GM12878 (cell line): ENCODE data around the gene LINGO1. TPM values are rescaled to one million over a fixed set of nuclear protein-coding genes. Genes with fewer than 3 reads are reported as not detected.

ENCODE experiments used
- ATAC-seq: fragments of 200-7000 bp; cut with Tn5 transposase; 3 replicates; pipeline ENCODE4 v1.9.1; 2020; ENCODE audit warnings: mild to moderate bottlenecking, moderate library complexity
- BruUV-seq: library from RNA; stranded (reverse); fragments of 400-500 nt; replicated peaks from 2 replicates; lab custom pipeline; 2021; lab: Mats Ljungman, UMichigan
- CTCF ChIA-PET: fragments of 300-600 bp; sonication (Branson Sonifier 250); formaldehyde crosslinking; extraction: SDS; loops from one replicate; lab custom pipeline; 2021; ENCODE audit warnings: inconsistent platforms; lab: Yijun Ruan, JAX
- POLR2A ChIA-PET: fragments of 350-600 bp; formaldehyde crosslinking; extraction: SDS; loops from one replicate; lab custom pipeline; 2021; ENCODE audit warnings: inconsistent platforms; lab: Charles Lee
- RAD21 ChIA-PET: fragments of 300-600 bp; sonication (Branson Sonifier 250); formaldehyde crosslinking; loops from one replicate; lab custom pipeline; 2023; ENCODE audit warnings: antibody characterized with exemption; ENCODE audit not compliant: unreplicated experiment; lab: Charles Lee
- SMC1A ChIA-PET: fragments of 300-600 bp; sonication (Branson Sonifier 250); formaldehyde crosslinking; loops from one replicate; lab custom pipeline; 2023; ENCODE audit not compliant: unreplicated experiment, uncharacterized antibody; lab: Charles Lee
- DNase-seq: peaks from one replicate; pipeline ENCODE4 v3.0.0-alpha.2; 2011; ENCODE audit warnings: low read depth, low spot score
- FAIRE-seq: peaks from 3 replicates; lab custom pipeline; 2011; peaks lifted over from hg19 to GRCh38; lab: Jason Lieb, UNC
- H2AFZ ChIP-seq: 2 replicates; pipeline ENCODE4 v1.6.0; 2011; ENCODE audit warnings: low read depth, low read length, control low read depth; ENCODE audit not compliant: control insufficient read depth
- H3K27ac ChIP-seq: 2 replicates; pipeline ENCODE4 v1.5.1; 2011; ENCODE audit warnings: control low read depth; ENCODE audit not compliant: control insufficient read depth, insufficient read depth
- H3K27me3 ChIP-seq, 2 experiments: replicated peaks in 1 of 2; 2 replicates each; pipeline versions ENCODE4 v1.6.0 to v1.6.1; 2011; ENCODE audit warnings: low read length in 1 of 2; ENCODE audit not compliant: control insufficient read depth in 2 of 2, insufficient read depth in 2 of 2
- H3K36me3 ChIP-seq, 2 experiments: 2 replicates each; pipeline ENCODE4 v1.5.1; 2011; ENCODE audit warnings: low read length in 1 of 2; ENCODE audit not compliant: control insufficient read depth in 2 of 2, insufficient read depth in 2 of 2
- H3K4me1 ChIP-seq: 2 replicates; pipeline ENCODE4 v1.6.1; 2011; ENCODE audit warnings: mild to moderate bottlenecking, low read length, moderate library complexity, mixed read lengths; ENCODE audit not compliant: control insufficient read depth, insufficient read depth
- H3K4me2 ChIP-seq: 2 replicates; pipeline ENCODE4 v1.6.0; 2011; ENCODE audit warnings: control low read depth; ENCODE audit not compliant: control insufficient read depth, insufficient read depth
- H3K4me3 ChIP-seq: fragments of 200-600 bp; sonication (generic); 2 replicates; pipeline ENCODE4 v1.5.1; 2016
- H3K79me2 ChIP-seq: 2 replicates; pipeline ENCODE4 v1.6.0; 2011; ENCODE audit warnings: low read length; ENCODE audit not compliant: control insufficient read depth, insufficient read depth
- H3K9ac ChIP-seq: 2 replicates; pipeline ENCODE4 v1.8.0; 2011; ENCODE audit warnings: low read length, control low read depth, mixed read lengths; ENCODE audit not compliant: control insufficient read depth, insufficient read depth
- H3K9me3 ChIP-seq: replicated peaks from 3 replicates; pipeline ENCODE4 v1.5.1; 2011; ENCODE audit warnings: mild to moderate bottlenecking, low read length; ENCODE audit not compliant: control insufficient read depth, insufficient read depth
- H4K20me1 ChIP-seq: 2 replicates; pipeline ENCODE4 v1.6.0; 2011; ENCODE audit not compliant: control insufficient read depth, insufficient read depth
- FOXK2 ChIP-seq: fragments of 450-650 bp; IDR thresholded peaks from 2 replicates; pipeline ENCODE4 v1.6.1; 2017; ENCODE audit warnings: mild to moderate bottlenecking, moderate library complexity
- KLF5 ChIP-seq: fragments of 450-650 bp; IDR thresholded peaks from 2 replicates; pipeline ENCODE4 v1.6.1; 2014; ENCODE audit warnings: mild to moderate bottlenecking; ENCODE audit not compliant: partially characterized antibody
- PAX5 ChIP-seq: IDR thresholded peaks from 2 replicates; pipeline ENCODE4 v1.6.1; 2011; ENCODE audit warnings: low read depth, low read length, borderline replicate concordance
- SIN3A ChIP-seq: IDR thresholded peaks from 2 replicates; pipeline ENCODE4 v1.6.1; 2012; ENCODE audit warnings: low read depth, low read length, improper control_type of control experiment
- WGBS: methylation state at CpG from one replicate; pipeline ENCODE4 v1.1.6; 2016; ENCODE audit warnings: low lambda C conversion rate; ENCODE audit not compliant: insufficient replicate concordance, insufficient coverage; ENCODE audit errors: missing lambda C conversion rate; 5-methylcytosine and 5-hydroxymethylcytosine counted together
- in situ Hi-C: fragments of 300-500 bp; cut with MboI; formaldehyde crosslinking; loops from 9 replicates; pipeline ENCODE4 v1.14.3; 2018; ENCODE audit warnings: mixed read lengths
- intact Hi-C: fragments of 100-400 bp; cut with micrococcal nuclease; formaldehyde crosslinking; loops from one replicate; pipeline ENCODE4 v1.14.2; 2022; ENCODE audit not compliant: unreplicated experiment
- polyA plus RNA-seq, 11 experiments: library from polyadenylated mRNA; depleted of rRNA in 4 of 11; unstranded in 6 of 11; stranded (reverse) in 5 of 11; fragments of >200 nt; fragmentation: Nextera tagmentation in 4 of 11; fragmentation: Illumina TruSeq in 1 of 11; extraction: Ambion mirVana in 4 of 11; extraction: Trizol in 1 of 11; gene quantifications; 1 replicate in 1 of 11; 2 replicates in 10 of 11; pipeline versions ENCODE4 v1.2.1 to v1.2.3, GENCODE V29; 2011 to 2016; ENCODE audit warnings: inconsistent platforms in 2 of 11, missing spikeins in 2 of 11, low read depth in 1 of 11
- total RNA-seq, 4 experiments: library from RNA; depleted of rRNA in 3 of 4; stranded (reverse); fragments of >200 nt in 3 of 4; fragmentation: Illumina TruSeq in 1 of 4; extraction: Trizol in 1 of 4; gene quantifications; 2 replicates each; pipeline versions ENCODE4 v1.2.1 to v1.2.3, GENCODE V29; 2013 to 2021
- TF ChIP-seq, protein P1 (sequence below): fragments of 450-650 bp; formaldehyde crosslinking; IDR thresholded peaks from 2 replicates; pipeline ENCODE4 v1.5.0; 2022; ENCODE audit warnings: mild to moderate bottlenecking, missing genetic modification characterization
- TF ChIP-seq, protein P2 (sequence below): fragments of 450-650 bp; IDR thresholded peaks from 2 replicates; pipeline ENCODE4 v1.6.1; 2017; ENCODE audit warnings: mild to moderate bottlenecking, low read depth, inconsistent platforms; ENCODE audit not compliant: poor library complexity, severe bottlenecking

The LINGO1 gene
- total and polyA plus RNA-seq, 10 of the 15 experiments (the other 5 are each of a cell fraction or from before 2014, with no cell fraction given) = 0.04 to 3.9 (median 0.17) TPM; not detected in 6

DNA sequence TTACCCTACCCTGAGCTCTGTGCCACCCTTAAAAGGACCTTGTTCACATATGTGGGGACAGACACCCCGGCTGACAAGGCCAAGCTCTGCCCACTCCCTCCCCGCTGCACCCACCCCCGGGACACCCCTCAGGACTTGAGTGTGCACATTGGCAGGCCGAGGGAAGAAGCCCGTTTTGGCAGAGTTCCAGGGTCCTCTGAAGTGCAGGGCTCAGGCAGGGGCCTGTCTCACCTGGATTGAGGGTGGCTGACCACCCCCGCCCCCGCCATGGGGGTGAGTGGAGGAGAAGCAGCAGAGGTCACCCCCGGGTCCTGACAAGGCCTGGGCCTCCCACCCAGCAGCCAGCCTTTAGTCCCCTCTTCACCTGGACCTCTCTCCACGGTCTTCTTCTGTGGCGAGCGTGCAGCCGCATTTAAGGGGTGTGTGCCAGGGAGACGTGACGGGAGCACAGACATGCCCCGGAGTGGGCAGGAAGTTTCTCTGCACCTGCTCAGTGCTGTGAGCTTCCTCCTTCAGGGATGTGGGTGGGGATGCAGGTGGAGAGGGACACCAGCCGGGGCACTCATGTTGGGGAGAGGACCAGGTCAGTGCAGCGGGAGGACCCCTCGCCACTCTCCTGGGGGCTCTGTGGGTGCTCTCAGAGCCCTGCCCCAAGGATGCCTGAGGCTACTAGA, 50.7 kb downstream of the LINGO1 start (continued):
- TF ChIP-seq, protein P1, sequence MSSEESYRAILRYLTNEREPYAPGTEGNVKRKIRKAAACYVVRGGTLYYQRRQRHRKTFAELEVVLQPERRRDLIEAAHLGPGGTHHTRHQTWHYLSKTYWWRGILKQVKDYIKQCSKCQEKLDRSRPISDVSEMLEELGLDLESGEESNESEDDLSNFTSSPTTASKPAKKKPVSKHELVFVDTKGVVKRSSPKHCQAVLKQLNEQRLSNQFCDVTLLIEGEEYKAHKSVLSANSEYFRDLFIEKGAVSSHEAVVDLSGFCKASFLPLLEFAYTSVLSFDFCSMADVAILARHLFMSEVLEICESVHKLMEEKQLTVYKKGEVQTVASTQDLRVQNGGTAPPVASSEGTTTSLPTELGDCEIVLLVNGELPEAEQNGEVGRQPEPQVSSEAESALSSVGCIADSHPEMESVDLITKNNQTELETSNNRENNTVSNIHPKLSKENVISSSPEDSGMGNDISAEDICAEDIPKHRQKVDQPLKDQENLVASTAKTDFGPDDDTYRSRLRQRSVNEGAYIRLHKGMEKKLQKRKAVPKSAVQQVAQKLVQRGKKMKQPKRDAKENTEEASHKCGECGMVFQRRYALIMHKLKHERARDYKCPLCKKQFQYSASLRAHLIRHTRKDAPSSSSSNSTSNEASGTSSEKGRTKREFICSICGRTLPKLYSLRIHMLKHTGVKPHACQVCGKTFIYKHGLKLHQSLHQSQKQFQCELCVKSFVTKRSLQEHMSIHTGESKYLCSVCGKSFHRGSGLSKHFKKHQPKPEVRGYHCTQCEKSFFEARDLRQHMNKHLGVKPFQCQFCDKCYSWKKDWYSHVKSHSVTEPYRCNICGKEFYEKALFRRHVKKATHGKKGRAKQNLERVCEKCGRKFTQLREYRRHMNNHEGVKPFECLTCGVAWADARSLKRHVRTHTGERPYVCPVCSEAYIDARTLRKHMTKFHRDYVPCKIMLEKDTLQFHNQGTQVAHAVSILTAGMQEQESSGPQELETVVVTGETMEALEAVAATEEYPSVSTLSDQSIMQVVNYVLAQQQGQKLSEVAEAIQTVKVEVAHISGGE (CRISPR knock-in tag) = no peak
- TF ChIP-seq FOXK2 = no peak
- TF ChIP-seq, protein P2, sequence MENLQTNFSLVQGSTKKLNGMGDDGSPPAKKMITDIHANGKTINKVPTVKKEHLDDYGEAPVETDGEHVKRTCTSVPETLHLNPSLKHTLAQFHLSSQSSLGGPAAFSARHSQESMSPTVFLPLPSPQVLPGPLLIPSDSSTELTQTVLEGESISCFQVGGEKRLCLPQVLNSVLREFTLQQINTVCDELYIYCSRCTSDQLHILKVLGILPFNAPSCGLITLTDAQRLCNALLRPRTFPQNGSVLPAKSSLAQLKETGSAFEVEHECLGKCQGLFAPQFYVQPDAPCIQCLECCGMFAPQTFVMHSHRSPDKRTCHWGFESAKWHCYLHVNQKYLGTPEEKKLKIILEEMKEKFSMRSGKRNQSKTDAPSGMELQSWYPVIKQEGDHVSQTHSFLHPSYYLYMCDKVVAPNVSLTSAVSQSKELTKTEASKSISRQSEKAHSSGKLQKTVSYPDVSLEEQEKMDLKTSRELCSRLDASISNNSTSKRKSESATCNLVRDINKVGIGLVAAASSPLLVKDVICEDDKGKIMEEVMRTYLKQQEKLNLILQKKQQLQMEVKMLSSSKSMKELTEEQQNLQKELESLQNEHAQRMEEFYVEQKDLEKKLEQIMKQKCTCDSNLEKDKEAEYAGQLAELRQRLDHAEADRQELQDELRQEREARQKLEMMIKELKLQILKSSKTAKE = no peak
- TF ChIP-seq KLF5 = no peak
- TF ChIP-seq, all 136 proteins: peak for 0

DNA sequence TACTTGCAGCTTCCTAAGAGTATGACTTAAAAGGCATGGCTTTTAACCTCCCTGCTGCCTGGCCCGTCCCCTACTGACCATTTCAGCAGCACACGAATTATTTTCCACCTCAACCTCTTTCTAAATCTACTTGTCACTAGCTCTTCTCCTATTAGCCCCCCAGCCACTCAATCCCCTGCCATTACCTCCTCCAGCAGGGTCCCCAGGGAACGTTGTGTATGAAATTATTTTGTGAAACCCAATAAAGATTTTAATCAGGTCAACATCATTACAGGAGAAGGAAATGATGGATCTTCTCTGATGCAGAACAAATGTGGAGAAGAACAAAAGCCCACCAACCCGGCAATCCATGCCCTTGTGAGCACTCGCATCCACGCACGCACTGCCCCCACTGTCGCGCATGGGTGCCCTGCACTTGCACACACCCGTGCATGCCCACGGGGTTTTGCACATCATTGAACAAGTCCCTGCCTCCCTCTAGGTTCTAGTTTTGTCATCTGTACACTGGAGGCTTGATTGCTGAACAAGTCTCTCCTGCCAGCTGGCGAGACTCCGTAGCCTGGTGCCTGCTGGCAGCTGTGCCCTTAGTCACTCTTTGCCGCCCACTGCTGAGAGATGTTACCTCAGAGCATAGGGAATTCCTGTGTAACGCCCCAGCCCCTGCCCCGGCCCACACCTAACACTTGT, 51.6 kb downstream of the LINGO1 start:
- H3K9me3 ChIP-seq = no peaks in the 10 kb centered on the region
- no peaks in the 10 kb centered on the region for H3K4me1 ChIP-seq
- H3K79me2 ChIP-seq = no peaks in the 10 kb centered on the region
- no peaks in the 10 kb centered on the region for H4K20me1 ChIP-seq
- H3K27me3 ChIP-seq = peaks cover 0 to 2% of the 10 kb centered on the region in 2 experiments; a peak in 3 of 4 replicates
- no peak overlapping the region for H3K27ac ChIP-seq
- H3K4me3 ChIP-seq = no peak overlapping the region
- POLR2A ChIA-PET = no interaction called here
- ATAC-seq (no peak), DNase-seq (no peak), FAIRE-seq (no peak)
- intact Hi-C loops (no loop called here), in situ Hi-C loops (no loop called here)
- H3K4me2 ChIP-seq = no peak overlapping the region
- TF ChIP-seq PAX5 (peak; percentile 39; the same call in 1 of the 2 replicates), SIN3A (no peak)
- SMC1A ChIA-PET = no interaction called here
- H2AFZ ChIP-seq = no peak overlapping the region
- no peaks in the 10 kb centered on the region for H3K36me3 ChIP-seq
- 19% methylated on average over 16 of the region's 16 CpGs for WGBS
- BruUV-seq = no TSS peak
- no peak overlapping the region for H3K9ac ChIP-seq
- RAD21 ChIA-PET = no interaction called here
- CTCF ChIA-PET = no interaction called here
